OCI-LY1 (cell line): ENCODE data around the gene MAFG.

Source experiments
- H2AFZ ChIP-seq: fragments of 200-600 bp; sonication (generic), shearing (Covaris generic); 2 replicates; pipeline ENCODE4 v1.6.0; 2014; ENCODE audit warnings: antibody characterized with exemption, mild to moderate bottlenecking, low read length
- H3F3A ChIP-seq: fragments of 200-600 bp; sonication (generic), shearing (Covaris generic); 2 replicates; pipeline ENCODE4 v1.6.0; 2014; ENCODE audit warnings: mild to moderate bottlenecking, antibody characterized with exemption, low read length, moderate library complexity; ENCODE audit not compliant: insufficient read depth
- H3K27ac ChIP-seq: fragments of 200-600 bp; sonication (generic); 2 replicates; pipeline ENCODE4 v1.5.1; 2014; ENCODE audit warnings: low read length, mixed run types, mild to moderate bottlenecking, low read depth; ENCODE audit not compliant: poor library complexity, severe bottlenecking
- H3K27me3 ChIP-seq: fragments of 200-600 bp; sonication (generic); 2 replicates; pipeline ENCODE4 v1.6.0; 2014; ENCODE audit warnings: antibody characterized with exemption, mild to moderate bottlenecking, low read length, moderate library complexity; ENCODE audit not compliant: insufficient read depth
- H3K36me3 ChIP-seq: fragments of 200-600 bp; sonication (generic); 2 replicates; pipeline ENCODE4 v1.6.1; 2014; ENCODE audit warnings: mild to moderate bottlenecking, antibody characterized with exemption, low read length, moderate library complexity, mixed read lengths; ENCODE audit not compliant: insufficient read depth
- H3K4me1 ChIP-seq: fragments of 200-600 bp; sonication (generic); 2 replicates; pipeline ENCODE4 v1.5.1; 2014; ENCODE audit warnings: mild to moderate bottlenecking, low read length, moderate library complexity; ENCODE audit not compliant: insufficient read depth, severe bottlenecking
- H3K4me2 ChIP-seq: fragments of 200-600 bp; sonication (generic), shearing (Covaris generic); 2 replicates; pipeline ENCODE4 v1.6.1; 2014; ENCODE audit warnings: low read length
- H3K4me3 ChIP-seq: fragments of 200-600 bp; sonication (generic); 2 replicates; pipeline ENCODE4 v1.5.1; 2014; ENCODE audit warnings: low read length, low read depth, mild to moderate bottlenecking, mixed read lengths; ENCODE audit not compliant: poor library complexity, severe bottlenecking
- H3K79me2 ChIP-seq: fragments of 200-600 bp; shearing (Covaris generic); 2 replicates; pipeline ENCODE4 v1.6.1; 2016; ENCODE audit warnings: mixed run types, low read length, mixed read lengths; ENCODE audit not compliant: insufficient read depth
- H3K9ac ChIP-seq: fragments of 200-600 bp; sonication (generic), shearing (Covaris generic); 2 replicates; pipeline ENCODE4 v1.6.1; 2014; ENCODE audit warnings: mild to moderate bottlenecking, low read length, mixed read lengths
- H3K9me2 ChIP-seq: fragments of 200-600 bp; sonication (generic), shearing (Covaris generic); 2 replicates; pipeline ENCODE4 v1.6.1; 2014; ENCODE audit warnings: low read depth, mild to moderate bottlenecking, low read length, mixed read lengths
- H3K9me3 ChIP-seq: fragments of 200-600 bp; shearing (Covaris generic); 2 replicates; pipeline ENCODE4 v1.6.1; 2014; ENCODE audit warnings: low read length, mixed read lengths
- H4K20me1 ChIP-seq: fragments of 200-600 bp; sonication (generic), shearing (Covaris generic); 2 replicates; pipeline ENCODE4 v1.6.0; 2016; ENCODE audit warnings: mild to moderate bottlenecking, low read length; ENCODE audit not compliant: insufficient read depth
- EZH2 ChIP-seq: fragments of 200-600 bp; sonication (generic), shearing (Covaris generic); IDR thresholded peaks from 2 replicates; pipeline ENCODE4 v1.8.0; 2017; ENCODE audit warnings: borderline replicate concordance, mixed run types, mild to moderate bottlenecking, antibody characterized with exemption, low read length, moderate library complexity, mixed read lengths
- TF ChIP-seq, protein P1 (sequence below): fragments of 200-600 bp; sonication (generic), shearing (Covaris generic); IDR thresholded peaks from 2 replicates; pipeline ENCODE4 v1.5.1; 2017; ENCODE audit warnings: mild to moderate bottlenecking, antibody characterized with exemption, low read length, moderate library complexity, mixed read lengths

Gene MAFG

GRCh38 chr17:81909966-81910839, 17.3 kb downstream of the MAFG start:
- Histone ChIP-seq H3K79me2 (no peaks in the 10 kb centered on the region), H3K9me3 (no peaks in the 10 kb centered on the region), H3K27me3 (no peaks in the 10 kb centered on the region), H3K36me3 (peaks cover 68% of the 10 kb centered on the region), H4K20me1 (no peaks in the 10 kb centered on the region), H3K27ac (peak overlapping the region; percentile 1), H3K4me2 (peak overlapping the region; percentile 96), H3K4me3 (peak overlapping the region; percentile 79), H2AFZ (no peak overlapping the region), H3K9ac (peak overlapping the region; percentile 74), H3K9me2 (no peaks in the 10 kb centered on the region), H3K4me1 (peaks cover 16% of the 10 kb centered on the region), H3F3A (no peaks in the 10 kb centered on the region)
- TF ChIP-seq EZH2 = no peak
- TF ChIP-seq, protein P1, sequence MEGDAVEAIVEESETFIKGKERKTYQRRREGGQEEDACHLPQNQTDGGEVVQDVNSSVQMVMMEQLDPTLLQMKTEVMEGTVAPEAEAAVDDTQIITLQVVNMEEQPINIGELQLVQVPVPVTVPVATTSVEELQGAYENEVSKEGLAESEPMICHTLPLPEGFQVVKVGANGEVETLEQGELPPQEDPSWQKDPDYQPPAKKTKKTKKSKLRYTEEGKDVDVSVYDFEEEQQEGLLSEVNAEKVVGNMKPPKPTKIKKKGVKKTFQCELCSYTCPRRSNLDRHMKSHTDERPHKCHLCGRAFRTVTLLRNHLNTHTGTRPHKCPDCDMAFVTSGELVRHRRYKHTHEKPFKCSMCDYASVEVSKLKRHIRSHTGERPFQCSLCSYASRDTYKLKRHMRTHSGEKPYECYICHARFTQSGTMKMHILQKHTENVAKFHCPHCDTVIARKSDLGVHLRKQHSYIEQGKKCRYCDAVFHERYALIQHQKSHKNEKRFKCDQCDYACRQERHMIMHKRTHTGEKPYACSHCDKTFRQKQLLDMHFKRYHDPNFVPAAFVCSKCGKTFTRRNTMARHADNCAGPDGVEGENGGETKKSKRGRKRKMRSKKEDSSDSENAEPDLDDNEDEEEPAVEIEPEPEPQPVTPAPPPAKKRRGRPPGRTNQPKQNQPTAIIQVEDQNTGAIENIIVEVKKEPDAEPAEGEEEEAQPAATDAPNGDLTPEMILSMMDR = no peak

DNA sequence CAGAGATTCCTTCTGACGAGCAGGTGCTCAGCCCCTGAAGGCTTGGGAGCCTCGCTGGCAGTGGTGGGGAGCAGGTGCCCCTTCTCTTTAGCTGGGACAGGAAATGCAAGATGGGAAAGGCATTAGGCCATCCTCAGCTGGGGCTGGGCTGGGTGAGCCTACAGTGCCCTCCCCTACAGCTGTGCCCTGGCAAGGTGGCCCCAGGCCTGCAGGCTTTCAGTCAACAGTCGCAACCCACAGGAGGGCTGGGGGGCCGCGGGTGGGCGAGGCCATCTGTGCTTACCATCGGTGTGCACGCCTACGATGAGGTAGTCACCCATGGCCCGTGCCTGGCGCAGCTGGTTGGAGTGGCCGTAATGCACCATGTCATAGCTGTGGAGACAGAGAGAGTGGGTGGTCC, 18.3 kb downstream of the MAFG start:
- Histone ChIP-seq H4K20me1 (no peaks in the 10 kb centered on the region), H3K27me3 (no peaks in the 10 kb centered on the region), H3K79me2 (no peaks in the 10 kb centered on the region), H3K36me3 (peaks cover 68% of the 10 kb centered on the region), H2AFZ (no peak overlapping the region), H3K4me1 (peaks cover 16% of the 10 kb centered on the region), H3K4me3 (no peak overlapping the region), H3K9ac (no peak overlapping the region), H3K9me3 (no peaks in the 10 kb centered on the region), H3K4me2 (no peak overlapping the region), H3K9me2 (no peaks in the 10 kb centered on the region), H3K27ac (no peak overlapping the region), H3F3A (no peaks in the 10 kb centered on the region)
- no peak for TF ChIP-seq EZH2
- TF ChIP-seq, protein P1 = no peak

DNA sequence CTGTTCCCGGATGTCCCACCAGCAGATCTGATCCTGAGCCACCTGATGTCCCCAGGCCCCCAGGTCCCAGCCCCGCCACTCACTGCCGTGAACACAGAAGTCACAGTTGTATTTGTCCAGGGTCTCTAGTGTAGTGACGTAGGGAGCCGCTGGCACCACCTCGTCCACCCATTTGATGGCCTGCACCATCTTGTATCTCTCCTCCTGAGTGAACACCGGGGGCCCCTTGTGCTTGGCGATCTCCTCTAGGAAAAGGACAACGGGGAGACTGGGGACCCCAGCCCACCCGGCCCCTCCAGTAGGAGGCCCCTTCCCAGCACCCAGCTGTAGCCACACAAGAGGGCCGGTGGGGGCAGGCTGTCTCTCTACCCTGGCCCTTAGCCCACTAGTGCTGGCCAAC, 18.7 kb downstream of the MAFG start:
- no peaks in the 10 kb centered on the region for H3K9me3 ChIP-seq
- no peak overlapping the region for H3K4me3 ChIP-seq
- peaks cover 16% of the 10 kb centered on the region for H3K4me1 ChIP-seq
- H3K79me2 ChIP-seq = no peaks in the 10 kb centered on the region
- no peak overlapping the region for H3K27ac ChIP-seq
- H2AFZ ChIP-seq = no peak overlapping the region
- peaks cover 68% of the 10 kb centered on the region for H3K36me3 ChIP-seq
- H3F3A ChIP-seq = no peaks in the 10 kb centered on the region
- H3K9ac ChIP-seq = no peak overlapping the region
- H3K4me2 ChIP-seq = no peak overlapping the region
- H3K9me2 ChIP-seq = no peaks in the 10 kb centered on the region
- no peaks in the 10 kb centered on the region for H3K27me3 ChIP-seq
- no peak for TF ChIP-seq EZH2
- TF ChIP-seq, protein P1 = no peak
- no peaks in the 10 kb centered on the region for H4K20me1 ChIP-seq
